Astrocyte (in vitro differentiated cells and primary cell): Measurements from ENCODE around the gene SRCIN1.
"Not testable (repeated sequence)": the region's sequence is repeated elsewhere in the genome, so short reads cannot be mapped to it uniquely, and the experiment has no call there.

Experiments used
- EZH2 ChIP-seq: IDR thresholded peaks from 2 replicates; pipeline ENCODE4 v1.6.1; 2012; ENCODE audit warnings: mild to moderate bottlenecking, low read length, inconsistent platforms; ENCODE audit not compliant: insufficient read depth
- TF ChIP-seq, protein P1 (sequence below): IDR thresholded peaks from 2 replicates; pipeline ENCODE4 v1.5.1; 2011; ENCODE audit warnings: low read depth, mild to moderate bottlenecking, inconsistent platforms, low read length, moderate library complexity; ENCODE audit not compliant: insufficient read depth

DNA sequence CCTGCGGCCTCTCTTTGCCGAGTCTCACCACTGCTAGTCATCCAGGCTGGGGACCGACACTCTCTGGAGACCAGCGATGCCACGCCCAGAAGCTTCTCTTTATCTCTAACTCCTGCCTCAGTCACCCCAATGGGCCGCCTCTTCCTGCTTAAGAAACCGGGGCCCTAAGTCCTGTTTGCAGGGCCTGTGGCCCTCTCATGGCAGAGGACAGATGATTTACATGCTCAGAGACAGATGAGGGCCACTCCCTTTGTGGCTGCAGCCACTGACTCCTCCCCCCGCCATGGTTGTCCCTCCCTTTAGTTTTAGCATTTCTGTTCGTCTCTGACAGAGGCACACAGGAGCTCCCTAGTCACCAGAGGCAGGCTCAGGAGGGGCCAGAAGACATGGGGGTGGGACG, 106.5 kb downstream of the SRCIN1 start:
- TF ChIP-seq, protein P1, sequence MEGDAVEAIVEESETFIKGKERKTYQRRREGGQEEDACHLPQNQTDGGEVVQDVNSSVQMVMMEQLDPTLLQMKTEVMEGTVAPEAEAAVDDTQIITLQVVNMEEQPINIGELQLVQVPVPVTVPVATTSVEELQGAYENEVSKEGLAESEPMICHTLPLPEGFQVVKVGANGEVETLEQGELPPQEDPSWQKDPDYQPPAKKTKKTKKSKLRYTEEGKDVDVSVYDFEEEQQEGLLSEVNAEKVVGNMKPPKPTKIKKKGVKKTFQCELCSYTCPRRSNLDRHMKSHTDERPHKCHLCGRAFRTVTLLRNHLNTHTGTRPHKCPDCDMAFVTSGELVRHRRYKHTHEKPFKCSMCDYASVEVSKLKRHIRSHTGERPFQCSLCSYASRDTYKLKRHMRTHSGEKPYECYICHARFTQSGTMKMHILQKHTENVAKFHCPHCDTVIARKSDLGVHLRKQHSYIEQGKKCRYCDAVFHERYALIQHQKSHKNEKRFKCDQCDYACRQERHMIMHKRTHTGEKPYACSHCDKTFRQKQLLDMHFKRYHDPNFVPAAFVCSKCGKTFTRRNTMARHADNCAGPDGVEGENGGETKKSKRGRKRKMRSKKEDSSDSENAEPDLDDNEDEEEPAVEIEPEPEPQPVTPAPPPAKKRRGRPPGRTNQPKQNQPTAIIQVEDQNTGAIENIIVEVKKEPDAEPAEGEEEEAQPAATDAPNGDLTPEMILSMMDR, result not testable (repeated sequence)
- not testable (repeated sequence) for TF ChIP-seq EZH2
